Skeletal muscle tissue (tissue), 4 donors: ENCODE results near the gene CIB2. TPM values are rescaled to one million over a fixed set of nuclear protein-coding genes. Genes with fewer than 3 reads are reported as not detected.

Experiments
- H3K27ac ChIP-seq: one replicate; pipeline ENCODE4 v1.7.0; 2013; ENCODE audit warnings: mild to moderate bottlenecking, low read depth, low read length, inconsistent platforms
- H3K27me3 ChIP-seq, 3 donors: one replicate each; pipeline ENCODE4 v1.7.0; 2013; ENCODE audit warnings: low read length in 3 of 3; ENCODE audit not compliant: control insufficient read depth in 3 of 3, insufficient read depth in 3 of 3
- H3K36me3 ChIP-seq, 3 donors: one replicate each; pipeline ENCODE4 v1.7.0; 2013; ENCODE audit warnings: low read length in 3 of 3; ENCODE audit not compliant: control insufficient read depth in 3 of 3, insufficient read depth in 3 of 3
- H3K4me1 ChIP-seq, 3 donors: one replicate each; pipeline ENCODE4 v1.7.0; 2013; ENCODE audit warnings: low read length in 3 of 3, mild to moderate bottlenecking in 3 of 3; ENCODE audit not compliant: control insufficient read depth in 3 of 3, insufficient read depth in 3 of 3
- H3K4me3 ChIP-seq, 3 donors: one replicate each; pipeline ENCODE4 v1.7.0; 2013; ENCODE audit warnings: low read length in 3 of 3
- H3K9ac ChIP-seq, 3 donors: one replicate each; pipeline ENCODE4 v1.7.0; 2013; ENCODE audit warnings: low read length in 3 of 3, mild to moderate bottlenecking in 3 of 3, moderate library complexity in 2 of 3, low read depth in 1 of 3
- H3K9me3 ChIP-seq, 3 donors: one replicate each; pipeline ENCODE4 v1.7.0; 2013; ENCODE audit warnings: low read length in 3 of 3; ENCODE audit not compliant: control insufficient read depth in 3 of 3
- total RNA-seq: library from RNA; depleted of rRNA; stranded (reverse); fragments of >200 nt; gene quantifications from one replicate; pipeline ENCODE4 v1.2.3, GENCODE V29; 2014
- donor health status: Osteomylitis.

Gene CIB2
- total RNA-seq, 1 donor from 2014 or later = 6.3 TPM

DNA sequence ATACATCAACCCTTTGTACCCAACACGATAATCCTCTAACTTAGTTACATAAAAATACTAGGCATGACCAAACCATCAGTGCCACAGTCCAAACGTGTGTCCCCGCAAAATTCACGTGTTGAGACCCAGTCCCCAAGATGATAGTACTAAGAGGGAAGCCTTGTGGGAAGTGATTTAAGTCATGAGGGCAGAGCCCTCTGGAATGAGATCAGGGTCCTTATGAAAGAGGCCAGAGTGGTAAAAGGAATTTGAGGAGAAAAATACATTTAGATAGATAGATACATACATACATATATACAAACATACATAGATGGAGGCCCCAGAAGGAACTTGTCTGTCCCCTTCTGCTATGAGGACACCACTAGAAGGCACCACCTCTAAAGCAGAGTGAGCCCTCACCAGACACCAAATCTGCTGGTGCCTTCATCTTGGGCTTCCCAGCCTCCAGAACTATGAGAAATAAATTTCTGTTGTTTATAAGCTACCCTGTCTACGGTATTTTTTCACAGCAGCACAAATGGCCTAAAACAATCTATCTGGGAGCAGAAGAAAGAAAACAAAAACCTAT lies 61.7 kb downstream of the CIB2 start:
- H3K36me3 ChIP-seq = no peaks in the 10 kb centered on the region
- no peak overlapping the region for H3K4me3 ChIP-seq
- peak overlapping the region; percentile 78 for H3K27ac ChIP-seq
- H3K9ac ChIP-seq = no peak overlapping the region
- H3K27me3 ChIP-seq = no peaks in the 10 kb centered on the region
- no peaks in the 10 kb centered on the region for H3K9me3 ChIP-seq
- peaks cover 62 to 78% (median 74%) of the 10 kb centered on the region in 3 donors for H3K4me1 ChIP-seq

- Histone ChIP-seq H3K9me3 (no peaks in the 10 kb centered on the region), H3K4me3 (peak overlapping the region in 1 of 3 donors; percentile 11), H3K27me3 (no peaks in the 10 kb centered on the region), H3K4me1 (peaks cover 62 to 82% (median 76%) of the 10 kb centered on the region in 3 donors), H3K27ac (peak overlapping the region; percentile 78), H3K36me3 (no peaks in the 10 kb centered on the region), H3K9ac (no peak overlapping the region)
Observed at GRCh38 chr15:78069052-78069414, 62.2 kb downstream of the CIB2 start.

GRCh38 chr15:78067328-78068228 lies 63.7 kb downstream of the CIB2 start:
- H3K9me3 ChIP-seq = no peaks in the 10 kb centered on the region
- H3K4me3 ChIP-seq = peak overlapping the region; percentile 15 to 20 (median 16)
- no peaks in the 10 kb centered on the region for H3K27me3 ChIP-seq
- H3K27ac ChIP-seq = peak overlapping the region; percentile 78
- peaks cover 69 to 91% (median 81%) of the 10 kb centered on the region in 3 donors for H3K4me1 ChIP-seq
- peak overlapping the region in 2 of 3 donors; percentile 1 to 46 for H3K9ac ChIP-seq
- H3K36me3 ChIP-seq = no peaks in the 10 kb centered on the region

GRCh38 chr15:78065973-78066946 lies 65.0 kb downstream of the CIB2 start:
- H3K4me3 ChIP-seq = peak overlapping the region in 1 of 3 donors; percentile 40
- H3K9ac ChIP-seq = no peak overlapping the region
- peaks cover 70 to 86% (median 79%) of the 10 kb centered on the region in 3 donors for H3K4me1 ChIP-seq
- peak overlapping the region; percentile 78 for H3K27ac ChIP-seq
- H3K9me3 ChIP-seq = no peaks in the 10 kb centered on the region
- H3K36me3 ChIP-seq = no peaks in the 10 kb centered on the region
- no peaks in the 10 kb centered on the region for H3K27me3 ChIP-seq

GRCh38 chr15:78065284-78065872 lies 65.9 kb downstream of the CIB2 start:
- Histone ChIP-seq H3K9ac (no peak overlapping the region), H3K36me3 (no peaks in the 10 kb centered on the region), H3K9me3 (no peaks in the 10 kb centered on the region), H3K27ac (peak overlapping the region; percentile 78), H3K27me3 (no peaks in the 10 kb centered on the region), H3K4me1 (peaks cover 69 to 81% (median 73%) of the 10 kb centered on the region in 3 donors), H3K4me3 (peak overlapping the region in 1 of 3 donors; percentile 40)

DNA sequence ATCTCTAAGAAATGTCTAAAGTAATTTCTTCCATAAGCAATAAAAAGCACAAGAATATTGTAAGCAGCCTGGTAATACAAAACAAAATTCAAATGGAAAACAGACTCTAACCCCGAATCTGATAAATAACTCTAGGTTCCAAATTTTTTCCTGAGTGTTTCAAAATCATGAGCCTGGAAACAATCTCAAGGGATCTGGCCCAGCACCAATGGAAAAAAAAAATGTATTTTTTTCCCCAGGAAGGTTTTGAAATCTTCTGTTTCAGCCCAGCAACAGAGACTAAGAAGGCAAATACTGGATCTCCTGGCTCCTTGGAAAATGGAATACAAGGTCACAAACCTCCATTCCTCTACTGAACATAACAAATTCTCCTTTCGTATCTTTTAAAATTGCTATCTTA lies 66.7 kb downstream of the CIB2 start:
- peaks cover 61 to 74% (median 67%) of the 10 kb centered on the region in 3 donors for H3K4me1 ChIP-seq
- no peaks in the 10 kb centered on the region for H3K9me3 ChIP-seq
- H3K4me3 ChIP-seq = no peak overlapping the region
- no peaks in the 10 kb centered on the region for H3K27me3 ChIP-seq
- H3K27ac ChIP-seq = peak overlapping the region; percentile 78
- H3K9ac ChIP-seq = no peak overlapping the region
- no peaks in the 10 kb centered on the region for H3K36me3 ChIP-seq

- peak overlapping the region; percentile 63 for H3K27ac ChIP-seq
- H3K9me3 ChIP-seq = no peaks in the 10 kb centered on the region
- H3K9ac ChIP-seq = no peak overlapping the region
- H3K4me1 ChIP-seq = peaks cover 59 to 74% (median 67%) of the 10 kb centered on the region in 3 donors
- no peaks in the 10 kb centered on the region for H3K36me3 ChIP-seq
- H3K27me3 ChIP-seq = no peaks in the 10 kb centered on the region
- H3K4me3 ChIP-seq = no peak overlapping the region
Observed at GRCh38 chr15:78063970-78064385, 67.3 kb downstream of the CIB2 start.

- peaks cover 57 to 71% (median 67%) of the 10 kb centered on the region in 3 donors for H3K4me1 ChIP-seq
Observed at GRCh38 chr15:78063217-78063616, 68.0 kb downstream of the CIB2 start.

GRCh38 chr15:78061963-78062427 lies 69.2 kb downstream of the CIB2 start:
- Histone ChIP-seq H3K27ac (peak overlapping the region; percentile 55), H3K36me3 (no peaks in the 10 kb centered on the region), H3K9ac (peak overlapping the region; percentile 9 to 42 (median 13)), H3K27me3 (no peaks in the 10 kb centered on the region), H3K4me3 (peak overlapping the region; percentile 1 to 59 (median 32)), H3K9me3 (no peaks in the 10 kb centered on the region), H3K4me1 (peaks cover 47 to 63% (median 59%) of the 10 kb centered on the region in 3 donors)

More at GRCh38 chr15:78063217-78063616, 68.0 kb downstream of the CIB2 start:
- no peak overlapping the region for H3K9ac ChIP-seq
- H3K27me3 ChIP-seq = no peaks in the 10 kb centered on the region
- no peak overlapping the region for H3K4me3 ChIP-seq
- H3K9me3 ChIP-seq = no peaks in the 10 kb centered on the region
- H3K27ac ChIP-seq = peak overlapping the region; percentile 63
- H3K36me3 ChIP-seq = no peaks in the 10 kb centered on the region
